ENCODE results near the gene WTAP.
"Not testable (repeated sequence)": the region's sequence is repeated elsewhere in the genome, so short reads cannot be mapped to it uniquely, and the experiment has no call there.

WTAP gene

GRCh38 chr6:159761873-159762680 is 34.8 kb downstream of the WTAP start, which contains the start of gene ACAT2:
ACAT2 (plus strand) TSS chr6:159762045; CDS start chr6:159762088, 43 bp downstream.
- DNase-seq (ENCODE audit: low read depth): peak; percentile 96

- peak; percentile 9 for DNase-seq (ENCODE audit: low read depth)
Observed at GRCh38 chr6:159762681-159763293, 35.5 kb downstream of the WTAP start.

GRCh38 chr6:159766906-159767305 is 39.6 kb downstream of the WTAP start:
- no peak for DNase-seq (ENCODE audit: low read depth)

GRCh38 chr6:159769470-159769869 is 42.2 kb downstream of the WTAP start:
- DNase-seq (ENCODE audit: low read depth): no peak

DNA sequence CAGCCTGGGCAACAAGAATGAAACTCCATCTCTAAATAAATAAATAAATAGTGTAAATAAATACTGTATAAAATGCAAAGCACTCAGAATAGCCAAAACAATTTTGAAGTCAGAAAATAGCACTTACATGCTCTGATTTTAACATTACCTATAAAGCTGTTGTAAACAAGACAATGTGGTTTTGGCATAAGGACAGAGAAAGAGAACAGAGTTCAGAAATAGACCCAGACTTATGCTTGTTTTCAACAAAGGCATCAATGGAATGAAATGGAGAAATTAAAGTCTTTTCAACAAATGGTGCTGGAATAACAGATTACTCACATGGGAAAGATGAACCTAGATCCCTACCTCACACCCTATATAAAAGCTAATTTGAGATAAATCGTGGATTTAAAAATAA is 44.9 kb downstream of the WTAP start:
- no peak for DNase-seq (ENCODE audit: low read depth)

DNA sequence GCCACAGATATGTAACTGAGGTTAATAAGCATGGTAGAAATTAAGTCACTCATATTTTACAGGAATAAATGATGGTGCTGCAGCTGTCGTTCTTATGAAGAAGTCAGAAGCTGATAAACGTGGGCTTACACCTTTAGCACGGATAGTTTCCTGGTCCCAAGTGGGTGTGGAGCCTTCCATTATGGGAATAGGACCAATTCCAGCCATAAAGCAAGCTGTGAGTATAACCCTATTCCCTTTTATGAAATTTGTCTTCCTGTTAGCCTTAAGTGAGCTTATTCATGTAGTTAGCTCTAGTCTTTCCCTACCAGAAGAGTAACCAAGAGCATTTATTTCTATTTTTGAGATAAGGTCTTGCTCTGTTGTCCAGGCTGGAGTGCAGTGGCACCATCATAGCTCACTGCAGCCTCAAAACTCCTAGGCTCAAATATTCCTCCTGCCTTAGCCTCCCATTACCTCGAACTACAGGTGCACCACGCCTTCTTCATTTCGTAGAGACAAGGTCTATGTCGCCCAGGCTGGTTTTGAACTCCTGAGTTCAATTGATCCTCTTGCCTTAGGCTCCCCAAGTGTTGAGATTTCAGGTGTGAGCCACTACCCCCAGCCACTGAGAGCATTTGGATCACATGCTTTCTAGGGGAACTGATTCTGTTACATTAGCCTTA is 50.1 kb downstream of the WTAP start:
- DNase-seq (ENCODE audit: low read depth): no peak

DNA sequence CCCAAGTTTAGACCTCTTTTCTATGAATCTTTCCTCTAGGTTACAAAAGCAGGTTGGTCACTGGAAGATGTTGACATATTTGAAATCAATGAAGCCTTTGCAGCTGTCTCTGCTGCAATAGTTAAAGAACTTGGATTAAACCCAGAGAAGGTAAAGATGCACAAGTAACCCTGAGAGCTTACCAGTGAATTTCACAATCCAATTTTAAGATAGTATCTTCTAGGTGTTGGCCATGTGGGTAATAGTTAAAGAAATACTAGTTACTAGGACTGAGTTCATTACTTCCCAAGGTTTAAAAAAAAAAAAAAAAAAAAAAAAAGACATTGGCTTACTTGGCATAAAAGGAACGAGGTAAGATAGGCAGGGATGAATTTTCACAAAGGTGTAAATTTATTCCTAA is 50.8 kb downstream of the WTAP start:
- no peak for DNase-seq (ENCODE audit: low read depth)

DNA sequence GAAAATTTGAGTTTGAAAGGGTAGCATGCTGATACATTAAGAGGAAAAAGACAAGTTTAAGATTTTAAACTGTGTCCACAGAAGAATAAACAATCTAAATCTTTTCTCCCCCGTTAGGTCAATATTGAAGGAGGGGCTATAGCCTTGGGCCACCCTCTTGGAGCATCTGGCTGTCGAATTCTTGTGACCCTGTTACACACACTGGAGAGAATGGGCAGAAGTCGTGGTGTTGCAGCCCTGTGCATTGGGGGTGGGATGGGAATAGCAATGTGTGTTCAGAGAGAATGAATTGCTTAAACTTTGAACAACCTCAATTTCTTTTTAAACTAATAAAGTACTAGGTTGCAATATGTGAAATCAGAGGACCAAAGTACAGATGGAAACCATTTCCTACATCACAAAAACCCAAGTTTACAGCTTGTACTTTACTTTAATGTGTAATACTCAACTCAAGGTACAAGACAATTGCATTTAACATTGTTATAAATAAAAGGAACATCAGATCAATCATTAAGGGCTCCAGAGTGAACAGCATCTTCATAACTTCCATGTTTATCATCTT is 51.3 kb downstream of the WTAP start:
- no peak for DNase-seq (ENCODE audit: low read depth)

- DNase-seq (ENCODE audit: low read depth): no peak
Observed at GRCh38 chr6:159788276-159788675, 61.0 kb downstream of the WTAP start.

DNA sequence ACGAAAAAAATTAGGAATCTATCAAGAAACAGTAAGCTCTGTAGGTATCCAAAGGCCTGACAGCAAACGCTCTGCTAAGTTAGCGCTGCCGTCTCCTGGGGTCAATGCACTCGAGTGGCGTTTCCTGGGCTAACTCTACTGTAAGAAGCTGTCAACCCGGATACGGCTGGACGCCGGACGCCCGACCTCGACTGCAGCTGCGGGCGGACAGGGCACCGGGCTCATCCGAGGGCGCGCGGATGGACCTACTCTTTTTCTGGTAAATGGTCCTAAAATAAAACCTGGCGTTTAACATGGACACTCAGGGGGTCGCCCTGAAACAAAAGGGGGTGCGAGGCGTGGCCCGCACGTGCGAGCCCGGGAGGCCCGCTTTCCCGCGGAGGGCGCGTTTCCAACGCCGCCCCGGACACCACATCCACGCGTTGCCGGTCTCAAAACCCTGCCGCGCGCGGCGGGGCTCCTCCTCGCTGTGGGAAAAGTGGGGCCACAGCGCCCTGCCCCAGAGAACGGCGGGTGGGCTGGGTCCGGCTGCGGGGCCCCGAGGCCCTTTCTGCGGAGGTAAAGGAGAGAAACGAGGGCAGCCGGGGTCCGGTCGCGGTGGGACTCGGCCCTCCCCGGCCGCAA is 61.6 kb downstream of the WTAP start:
- peak; percentile 71 for DNase-seq (ENCODE audit: low read depth)

- DNase-seq (ENCODE audit: low read depth): peak; percentile 100
Observed at GRCh38 chr6:159789377-159790148, 62.3 kb downstream of the WTAP start, which contains the start of gene TCP1. TCP1 (minus strand) TSS chr6:159789602; CDS start chr6:159789468, 134 bp downstream.

- peak; percentile 99 for DNase-seq (ENCODE audit: low read depth)
Observed at GRCh38 chr6:159790149-159790955, 63.0 kb downstream of the WTAP start, which contains the start of gene MRPL18. MRPL18 (plus strand) TSS chr6:159790467; CDS start chr6:159790588, 121 bp downstream.

- DNase-seq (ENCODE audit: low read depth): peak; percentile 11
Observed at GRCh38 chr6:159790956-159791598, 63.8 kb downstream of the WTAP start.

- not testable (repeated sequence) for DNase-seq (ENCODE audit: low read depth)
Observed at GRCh38 chr6:159794976-159795375, 67.7 kb downstream of the WTAP start.

- no peak for DNase-seq (ENCODE audit: low read depth)
Observed at GRCh38 chr6:159797554-159797953, 70.2 kb downstream of the WTAP start.

DNA sequence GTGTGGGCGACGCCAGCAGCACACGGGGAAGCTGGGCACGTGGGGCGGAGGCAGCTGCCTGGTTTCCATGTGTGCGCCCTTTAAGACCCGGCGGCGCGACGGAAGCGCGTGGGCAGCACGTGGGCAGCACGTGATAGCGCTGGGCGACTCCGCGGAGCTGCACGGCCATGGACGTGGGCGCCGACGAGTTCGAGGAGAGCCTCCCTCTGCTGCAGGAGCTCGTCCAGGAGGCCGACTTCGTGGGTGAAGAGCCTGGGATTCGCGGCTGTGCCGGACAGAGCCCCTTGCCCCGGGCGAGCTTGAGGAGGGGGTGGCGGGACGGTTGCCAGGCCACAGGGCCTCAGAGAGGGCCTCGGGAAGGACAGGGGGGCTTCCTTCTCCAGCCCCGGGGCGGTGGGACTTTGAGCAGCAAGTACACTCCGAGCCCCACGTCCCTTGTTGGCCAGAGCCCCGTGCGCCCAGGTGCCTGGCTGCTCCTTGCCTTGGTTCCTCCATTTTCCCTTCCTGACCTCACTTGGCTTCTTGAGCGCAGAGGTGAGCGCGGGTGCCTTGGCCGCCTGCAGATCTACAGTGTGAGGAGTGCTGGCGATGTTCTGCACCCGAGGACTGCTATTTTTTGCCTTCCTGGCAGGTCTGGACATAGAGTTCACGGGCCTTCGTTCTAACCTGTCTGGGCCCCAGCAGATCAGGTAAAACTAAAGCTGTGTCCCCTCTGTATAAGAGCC is 73.0 kb downstream of the WTAP start, which contains the start of gene PNLDC1:
TSS of gene PNLDC1 (plus strand) at position 136 of the 725 bp plus-strand sequence. CDS start at position 168, 32 bp downstream.
- no peak for DNase-seq (ENCODE audit: low read depth)

DNA sequence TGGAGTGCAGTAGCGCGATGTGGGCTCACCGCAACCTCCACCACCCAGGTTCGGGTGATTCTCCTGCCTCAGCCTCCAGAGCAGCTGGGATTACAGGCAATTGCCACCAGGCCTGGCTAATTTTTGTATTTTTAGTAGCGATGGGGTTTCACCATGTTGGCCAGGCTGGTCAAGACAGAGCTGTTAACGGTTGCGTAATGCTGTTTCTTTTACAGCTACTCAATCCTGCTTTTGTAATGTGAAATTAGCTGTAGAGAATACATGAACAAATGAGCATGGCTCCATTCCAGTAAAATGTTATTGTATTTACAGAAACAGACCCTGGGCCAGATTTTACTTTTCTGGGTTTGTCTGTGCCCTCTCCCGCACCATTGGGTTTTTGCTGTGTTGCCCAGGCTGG is 74.6 kb downstream of the WTAP start:
- no peak for DNase-seq (ENCODE audit: low read depth)

DNA sequence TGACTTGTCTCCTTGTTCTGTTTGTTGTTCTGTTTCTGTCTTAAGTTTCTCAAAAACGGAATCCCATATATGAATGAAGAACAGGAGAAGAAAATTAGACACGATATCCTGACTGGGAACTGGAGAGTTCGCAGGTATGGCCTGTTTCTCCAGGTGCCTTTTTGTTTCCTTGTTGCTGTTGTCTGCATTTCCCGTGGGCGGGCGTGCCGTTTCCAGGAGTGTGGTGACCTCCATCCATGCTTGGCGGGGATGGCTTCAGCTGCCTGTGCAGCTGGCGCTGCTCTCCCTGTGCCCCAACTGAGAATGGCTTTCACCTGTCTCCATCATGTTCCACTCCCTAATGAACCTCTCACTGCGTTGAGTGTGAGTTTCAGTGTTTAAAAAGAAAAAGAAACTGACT is 77.2 kb downstream of the WTAP start:
- no peak for DNase-seq (ENCODE audit: low read depth)

- no peak for DNase-seq (ENCODE audit: low read depth)
Observed at GRCh38 chr6:159805440-159806020, 78.2 kb downstream of the WTAP start.

Measured in ELR (cell line).